Body of pancreas (tissue), 4 donors: ENCODE data around the gene CDH2. TPM values are rescaled to one million over a fixed set of nuclear protein-coding genes. Genes with fewer than 3 reads are reported as not detected.

Source experiments
- ATAC-seq: fragments of 150-250 bp; one replicate; pipeline ENCODE4 v1.9.1; 2016
- DNase-seq, 4 donors: peaks; one replicate each; pipeline ENCODE4 v3.0.0-alpha.2; 2019
- H3K27ac ChIP-seq, 4 donors: fragments of 200-600 bp; sonication (generic); 1 replicate in 3 of 4; 2 replicates in 1 of 4; pipeline versions ENCODE4 v1.5.1 to v1.6.1; 2016 to 2019; ENCODE audit warnings: mild to moderate bottlenecking in 1 of 4, mixed read lengths in 1 of 4, moderate library complexity in 1 of 4
- H3K27me3 ChIP-seq, 2 donors: fragments of 200-600 bp; sonication (generic); one replicate each; pipeline ENCODE4 v1.6.0; 2016; ENCODE audit warnings: mild to moderate bottlenecking in 1 of 2
- H3K36me3 ChIP-seq, 2 donors: fragments of 200-600 bp; sonication (generic); replicated peaks in 1 of 2; 2 replicates each; pipeline ENCODE4 v1.5.1; 2016; ENCODE audit warnings: low read depth in 2 of 2; ENCODE audit not compliant: insufficient read depth in 1 of 2
- H3K4me1 ChIP-seq: fragments of 200-600 bp; sonication (generic); one replicate; pipeline ENCODE4 v1.6.0; 2016
- H3K4me3 ChIP-seq, 2 donors: fragments of 200-600 bp; sonication (generic); 1 replicate in 1 of 2; 2 replicates in 1 of 2; pipeline ENCODE4 v1.5.1; 2016 to 2019
- H3K9me3 ChIP-seq, 3 donors: fragments of 200-600 bp; sonication (generic); 1 replicate in 2 of 3; 2 replicates in 1 of 3; pipeline ENCODE4 v1.5.1; 2016
- POLR2A ChIP-seq, 3 donors: fragments of 450-650 bp; IDR thresholded peaks; one replicate each; pipeline ENCODE4 v1.6.1; 2016; ENCODE audit warnings: antibody characterized with exemption in 3 of 3, mild to moderate bottlenecking in 2 of 3
- WGBS, 2 donors: methylation state at CpG; one replicate each; pipeline ENCODE4 v1.1.5; 2017; 5-methylcytosine and 5-hydroxymethylcytosine counted together
- intact Hi-C: fragments of 100-400 bp; cut with DNase I; formaldehyde crosslinking; loops from one replicate; pipeline ENCODE4 v1.15.1; 2023
- total RNA-seq, 2 donors: library from RNA; depleted of rRNA; stranded (reverse); fragments of >200 nt; gene quantifications; one replicate each; pipeline ENCODE4 v1.1.0, GENCODE V29; 2016
- TF ChIP-seq, protein P1 (sequence below), 7 experiments: fragments of 450-650 bp in 4 of 7; fragments of 200-600 bp in 3 of 7; sonication (generic) in 3 of 7; IDR thresholded peaks; one replicate each; pipeline ENCODE4 v1.5.1; 2016 to 2019; ENCODE audit warnings: antibody characterized with exemption in 7 of 7

CDH2 gene
- total RNA-seq, 2 donors from 2014 or later: 0.33 to 0.78 TPM

DNA sequence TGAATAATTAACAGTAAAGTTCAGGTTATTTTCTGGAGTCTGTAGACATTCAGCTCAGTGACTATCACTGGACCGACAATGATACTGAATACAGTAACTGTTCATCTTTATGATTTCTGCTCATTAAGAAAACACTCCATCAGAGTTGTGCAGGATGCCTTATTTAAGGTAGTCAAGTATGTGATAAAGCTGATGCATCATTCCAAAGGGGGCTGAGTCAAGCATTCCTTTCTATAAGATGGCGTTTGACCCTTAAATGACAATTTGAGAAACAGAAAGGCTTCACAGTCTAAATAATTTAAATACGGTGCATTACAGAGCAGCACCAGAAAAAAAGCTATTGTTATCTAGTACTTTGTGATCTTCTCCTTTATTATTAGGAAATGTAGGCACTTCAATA is 131.1 kb downstream of the CDH2 start:
- no peaks in the 10 kb centered on the region for H3K4me1 ChIP-seq
- H3K27me3 ChIP-seq: no peaks in the 10 kb centered on the region
- no peak overlapping the region for H3K27ac ChIP-seq
- 54 to 67% methylated on average over 3 of the region's 3 CpGs for WGBS, 2 donors
- ATAC-seq (no peak), DNase-seq (no peak)
- TF ChIP-seq POLR2A (IDR thresholded peaks at IDR 0.05): no peak
- TF ChIP-seq, protein P1, sequence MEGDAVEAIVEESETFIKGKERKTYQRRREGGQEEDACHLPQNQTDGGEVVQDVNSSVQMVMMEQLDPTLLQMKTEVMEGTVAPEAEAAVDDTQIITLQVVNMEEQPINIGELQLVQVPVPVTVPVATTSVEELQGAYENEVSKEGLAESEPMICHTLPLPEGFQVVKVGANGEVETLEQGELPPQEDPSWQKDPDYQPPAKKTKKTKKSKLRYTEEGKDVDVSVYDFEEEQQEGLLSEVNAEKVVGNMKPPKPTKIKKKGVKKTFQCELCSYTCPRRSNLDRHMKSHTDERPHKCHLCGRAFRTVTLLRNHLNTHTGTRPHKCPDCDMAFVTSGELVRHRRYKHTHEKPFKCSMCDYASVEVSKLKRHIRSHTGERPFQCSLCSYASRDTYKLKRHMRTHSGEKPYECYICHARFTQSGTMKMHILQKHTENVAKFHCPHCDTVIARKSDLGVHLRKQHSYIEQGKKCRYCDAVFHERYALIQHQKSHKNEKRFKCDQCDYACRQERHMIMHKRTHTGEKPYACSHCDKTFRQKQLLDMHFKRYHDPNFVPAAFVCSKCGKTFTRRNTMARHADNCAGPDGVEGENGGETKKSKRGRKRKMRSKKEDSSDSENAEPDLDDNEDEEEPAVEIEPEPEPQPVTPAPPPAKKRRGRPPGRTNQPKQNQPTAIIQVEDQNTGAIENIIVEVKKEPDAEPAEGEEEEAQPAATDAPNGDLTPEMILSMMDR (IDR thresholded peaks at IDR 0.05): no peak
- no peak overlapping the region for H3K4me3 ChIP-seq
- H3K9me3 ChIP-seq: no peaks in the 10 kb centered on the region
- no peaks in the 10 kb centered on the region for H3K36me3 ChIP-seq
- intact Hi-C loops: no loop called here

DNA sequence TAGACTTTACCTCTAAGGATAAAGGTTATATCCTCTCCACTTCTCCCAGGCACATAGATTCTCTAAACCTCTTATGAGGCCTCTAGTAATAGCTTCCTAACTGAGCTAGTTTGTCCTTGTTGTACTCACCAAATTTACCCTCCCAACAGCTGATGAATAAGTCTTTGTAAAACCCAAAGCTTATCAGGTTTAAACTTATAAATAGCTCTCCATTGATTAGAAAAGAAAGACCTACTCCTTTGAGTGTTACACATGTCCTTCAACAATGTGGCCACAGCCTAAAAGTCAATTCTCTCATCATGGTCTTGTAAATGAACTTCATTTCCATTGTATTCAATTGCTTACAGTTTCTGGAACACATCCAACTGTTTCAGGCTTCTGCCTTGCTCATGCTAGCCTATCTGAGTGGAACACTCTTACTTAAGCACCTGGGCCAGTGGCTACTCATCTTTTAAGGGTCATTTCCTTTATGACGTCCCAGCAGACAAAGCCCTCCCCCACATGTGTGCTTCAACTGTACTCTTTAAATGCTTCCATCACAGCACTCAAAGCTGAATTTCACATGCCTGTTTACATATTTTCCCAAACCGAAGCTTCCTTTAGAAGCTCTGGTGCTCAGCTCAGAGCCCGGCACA is 131.6 kb downstream of the CDH2 start:
- Histone ChIP-seq H3K27ac (no peak overlapping the region), H3K36me3 (no peaks in the 10 kb centered on the region), H3K9me3 (no peaks in the 10 kb centered on the region), H3K4me3 (no peak overlapping the region), H3K27me3 (no peaks in the 10 kb centered on the region), H3K4me1 (no peaks in the 10 kb centered on the region)
- WGBS, 2 donors: 32 to 52% methylated on average over 3 of the region's 3 CpGs
- DNase-seq (no peak), ATAC-seq (no peak)
- intact Hi-C loops: no loop called here
- TF ChIP-seq POLR2A (IDR thresholded peaks at IDR 0.05): no peak
- TF ChIP-seq, protein P1 (IDR thresholded peaks at IDR 0.05): no peak

DNA sequence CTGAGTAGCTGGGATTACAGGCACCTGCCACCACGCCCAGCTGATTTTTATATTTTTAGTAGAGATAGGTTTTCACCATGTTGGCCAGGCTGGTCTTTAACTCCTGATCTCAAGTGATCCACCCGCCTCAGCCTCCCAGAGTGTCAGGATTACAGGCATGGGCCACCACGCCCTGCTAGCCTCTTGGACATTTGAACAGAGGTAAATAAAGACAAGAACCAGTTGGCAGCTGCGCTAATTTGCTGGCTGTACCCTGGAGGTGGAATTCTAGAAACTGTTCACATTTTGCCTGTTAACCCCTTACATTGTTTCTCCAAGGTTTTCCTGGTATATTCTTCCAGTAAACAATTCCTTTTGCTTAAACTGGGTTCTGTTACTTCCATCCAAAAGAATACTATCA is 132.9 kb downstream of the CDH2 start:
- no peak for ATAC-seq
- H3K4me1 ChIP-seq: no peaks in the 10 kb centered on the region
- TF ChIP-seq, protein P1 (IDR thresholded peaks at IDR 0.05): no peak
- no peaks in the 10 kb centered on the region for H3K36me3 ChIP-seq
- no peak for DNase-seq
- WGBS, 2 donors: 64 to 80% methylated on average over 4 of the region's 4 CpGs
- H3K4me3 ChIP-seq: no peak overlapping the region
- no peaks in the 10 kb centered on the region for H3K27me3 ChIP-seq
- intact Hi-C loops: no loop called here
- no peaks in the 10 kb centered on the region for H3K9me3 ChIP-seq
- H3K27ac ChIP-seq: no peak overlapping the region

DNA sequence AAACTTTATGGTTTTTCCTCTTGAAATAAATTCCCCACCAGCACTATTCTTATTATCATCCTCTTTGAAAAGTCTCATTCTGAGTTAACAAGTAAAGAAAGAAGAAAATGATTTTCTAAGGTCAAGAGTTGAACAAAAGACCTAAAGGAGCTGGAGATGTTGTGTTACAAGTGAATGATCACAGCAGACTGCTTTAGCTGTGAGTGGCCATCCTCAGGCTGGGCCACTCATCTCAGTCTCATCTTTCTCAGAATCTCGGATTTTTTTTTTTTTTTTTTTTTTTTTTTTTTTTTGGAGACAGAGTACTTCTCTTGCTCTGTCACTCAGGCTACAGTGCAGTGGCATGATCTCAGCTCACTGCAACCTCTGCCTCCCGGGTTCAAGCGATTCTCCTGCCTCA is 133.3 kb downstream of the CDH2 start:
- WGBS, 2 donors: 72 to 84% methylated on average over 3 of the region's 3 CpGs
- ATAC-seq: no peak
- no peaks in the 10 kb centered on the region for H3K36me3 ChIP-seq
- H3K27me3 ChIP-seq: no peaks in the 10 kb centered on the region
- H3K9me3 ChIP-seq: no peaks in the 10 kb centered on the region
- no peak overlapping the region for H3K27ac ChIP-seq
- no peak for DNase-seq
- no peak for TF ChIP-seq POLR2A (IDR thresholded peaks at IDR 0.05)
- intact Hi-C loops: no loop called here
- H3K4me3 ChIP-seq: no peak overlapping the region
- H3K4me1 ChIP-seq: no peaks in the 10 kb centered on the region

DNA sequence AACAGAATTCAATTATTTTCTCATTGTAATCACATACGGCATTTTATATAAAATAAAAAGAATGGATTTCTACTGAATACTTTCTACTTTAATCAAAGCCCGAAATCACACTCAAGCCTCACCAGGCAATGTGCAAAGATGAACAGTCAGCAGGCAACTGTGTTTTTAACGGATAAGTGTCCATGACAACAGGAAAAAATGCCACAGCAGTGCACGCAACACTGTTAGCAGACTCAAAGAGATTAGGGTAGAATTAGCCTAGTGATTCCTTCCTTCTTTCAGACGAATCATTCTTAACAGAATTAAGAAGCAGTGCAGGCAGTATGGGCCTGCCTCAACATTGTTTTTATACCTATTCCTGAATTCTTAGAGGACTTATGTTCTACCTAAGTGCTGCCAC is 135.6 kb downstream of the CDH2 start:
- Histone ChIP-seq H3K4me3 (no peak overlapping the region), H3K27ac (no peak overlapping the region), H3K36me3 (no peaks in the 10 kb centered on the region), H3K4me1 (no peaks in the 10 kb centered on the region), H3K9me3 (no peaks in the 10 kb centered on the region), H3K27me3 (no peaks in the 10 kb centered on the region)
- intact Hi-C loops: no loop called here
- WGBS, 2 donors: 47 to 52% methylated on average over 5 of the region's 5 CpGs
- no peak for DNase-seq
- ATAC-seq: no peak
- TF ChIP-seq, protein P1 (IDR thresholded peaks at IDR 0.05): no peak
- TF ChIP-seq POLR2A (IDR thresholded peaks at IDR 0.05): no peak
